BE2C (cell line): Measurements from ENCODE around the gene PCGF2.

ENCODE experiments used
- DNase-seq: peaks from one replicate; pipeline ENCODE4 v3.0.0-alpha.2; 2020
- H3K27me3 ChIP-seq: fragments of 250-450 bp; sonication (Bioruptor Pico); 2 replicates; pipeline ENCODE4 v1.5.1; 2020; ENCODE audit warnings: mild to moderate bottlenecking
- H3K36me3 ChIP-seq: fragments of 250-450 bp; sonication (Bioruptor Pico); 2 replicates; pipeline ENCODE4 v1.5.1; 2020; ENCODE audit warnings: mild to moderate bottlenecking
- H3K4me1 ChIP-seq: fragments of 250-450 bp; sonication (Bioruptor Pico); 2 replicates; pipeline ENCODE4 v1.5.1; 2020
- H3K4me3 ChIP-seq: 2 replicates; pipeline ENCODE4 v1.5.1; 2011; ENCODE audit warnings: low read depth, low read length
- H3K9me3 ChIP-seq: fragments of 250-450 bp; sonication (Bioruptor Pico); 2 replicates; pipeline ENCODE4 v1.5.1; 2020
- CTCF ChIP-seq: IDR thresholded peaks from 2 replicates; pipeline ENCODE4 v1.5.1; 2012; ENCODE audit warnings: mild to moderate bottlenecking, low read depth, low read length

PCGF2 gene

GRCh38 chr17:38733982-38734973 is 13.9 kb downstream of the PCGF2 start:
- Histone ChIP-seq H3K36me3 (peaks cover 67% of the 10 kb centered on the region), H3K27me3 (no peaks in the 10 kb centered on the region), H3K4me1 (peaks cover 14% of the 10 kb centered on the region), H3K9me3 (no peaks in the 10 kb centered on the region), H3K4me3 (no peak overlapping the region)
- TF ChIP-seq CTCF = peak; percentile 49
- DNase-seq = peak; percentile 49

GRCh38 chr17:38733282-38733981 is 14.7 kb downstream of the PCGF2 start:
- no peaks in the 10 kb centered on the region for H3K27me3 ChIP-seq
- peaks cover 14% of the 10 kb centered on the region for H3K4me1 ChIP-seq

GRCh38 chr17:38732376-38733281 is 15.5 kb downstream of the PCGF2 start:
- no peak for TF ChIP-seq CTCF
- Histone ChIP-seq H3K36me3 (peaks cover 53% of the 10 kb centered on the region), H3K4me1 (peaks cover 14% of the 10 kb centered on the region), H3K27me3 (no peaks in the 10 kb centered on the region), H3K4me3 (no peak overlapping the region), H3K9me3 (no peaks in the 10 kb centered on the region)
- no peak for DNase-seq

More at GRCh38 chr17:38733282-38733981, 14.7 kb downstream of the PCGF2 start:
- H3K36me3 ChIP-seq = peaks cover 58% of the 10 kb centered on the region
- DNase-seq = no peak
- H3K9me3 ChIP-seq = no peaks in the 10 kb centered on the region
- no peak overlapping the region for H3K4me3 ChIP-seq
- no peak for TF ChIP-seq CTCF

GRCh38 chr17:38731526-38732294 is 16.4 kb downstream of the PCGF2 start:
- no peaks in the 10 kb centered on the region for H3K27me3 ChIP-seq
- no peak for DNase-seq
- peaks cover 44% of the 10 kb centered on the region for H3K36me3 ChIP-seq
- H3K4me3 ChIP-seq = peak overlapping the region; percentile 87
- no peak for TF ChIP-seq CTCF
- no peaks in the 10 kb centered on the region for H3K9me3 ChIP-seq
- H3K4me1 ChIP-seq = peaks cover 14% of the 10 kb centered on the region
